Fibroblast of lung (primary cell): ENCODE results near the gene NTN1.

Experiments used
- EZH2 ChIP-seq: IDR thresholded peaks from 2 replicates; pipeline ENCODE4 v1.5.1; 2012; ENCODE audit warnings: low read length, control low read depth, mild to moderate bottlenecking; ENCODE audit errors: missing control alignments
- TF ChIP-seq, protein P1 (sequence below), 2 donors: IDR thresholded peaks in 1 of 2; conservative IDR thresholded peaks in 1 of 2; 1 replicate in 1 of 2; 2 replicates in 1 of 2; pipeline ENCODE4 v1.5.1; 2011 to 2012; ENCODE audit warnings: low read length in 2 of 2, control low read depth in 1 of 2, inconsistent platforms in 1 of 2, low read depth in 1 of 2, mild to moderate bottlenecking in 1 of 2

DNA sequence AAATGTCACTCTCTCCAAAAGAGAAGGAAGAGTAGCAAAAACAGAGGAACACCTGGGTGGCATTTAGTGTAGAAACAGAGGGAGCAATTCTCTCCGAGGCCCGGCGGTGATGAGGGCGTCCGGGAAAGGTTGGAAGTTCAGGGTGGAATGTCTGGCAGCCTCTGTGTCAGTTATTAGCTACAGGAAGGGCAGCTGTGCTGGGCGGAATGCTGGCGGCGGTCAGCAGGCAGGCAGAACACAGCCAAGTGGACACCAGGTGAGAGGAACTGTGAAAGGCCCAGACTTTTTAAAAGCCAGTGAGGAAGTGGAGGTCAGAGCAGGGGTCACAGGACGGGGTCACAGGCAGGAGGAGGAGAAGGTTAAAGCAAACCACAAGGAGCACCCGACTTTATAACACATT, 238.1 kb downstream of the NTN1 start:
- TF ChIP-seq EZH2 = no peak
- TF ChIP-seq, protein P1, sequence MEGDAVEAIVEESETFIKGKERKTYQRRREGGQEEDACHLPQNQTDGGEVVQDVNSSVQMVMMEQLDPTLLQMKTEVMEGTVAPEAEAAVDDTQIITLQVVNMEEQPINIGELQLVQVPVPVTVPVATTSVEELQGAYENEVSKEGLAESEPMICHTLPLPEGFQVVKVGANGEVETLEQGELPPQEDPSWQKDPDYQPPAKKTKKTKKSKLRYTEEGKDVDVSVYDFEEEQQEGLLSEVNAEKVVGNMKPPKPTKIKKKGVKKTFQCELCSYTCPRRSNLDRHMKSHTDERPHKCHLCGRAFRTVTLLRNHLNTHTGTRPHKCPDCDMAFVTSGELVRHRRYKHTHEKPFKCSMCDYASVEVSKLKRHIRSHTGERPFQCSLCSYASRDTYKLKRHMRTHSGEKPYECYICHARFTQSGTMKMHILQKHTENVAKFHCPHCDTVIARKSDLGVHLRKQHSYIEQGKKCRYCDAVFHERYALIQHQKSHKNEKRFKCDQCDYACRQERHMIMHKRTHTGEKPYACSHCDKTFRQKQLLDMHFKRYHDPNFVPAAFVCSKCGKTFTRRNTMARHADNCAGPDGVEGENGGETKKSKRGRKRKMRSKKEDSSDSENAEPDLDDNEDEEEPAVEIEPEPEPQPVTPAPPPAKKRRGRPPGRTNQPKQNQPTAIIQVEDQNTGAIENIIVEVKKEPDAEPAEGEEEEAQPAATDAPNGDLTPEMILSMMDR (conservative IDR thresholded peaks at IDR 0.05 in 1 of 2, IDR thresholded peaks at IDR 0.05 in 1 of 2; ENCODE audit: low read depth in 1 of 2, low read length in 2 of 2) = no peak
